ENCODE results near the gene ZFP1.

GRCh38 chr16:75218256-75219076 lies 70.1 kb downstream of the ZFP1 start, which contains the start of gene CTRB1:
- TF ChIP-seq, protein P1, sequence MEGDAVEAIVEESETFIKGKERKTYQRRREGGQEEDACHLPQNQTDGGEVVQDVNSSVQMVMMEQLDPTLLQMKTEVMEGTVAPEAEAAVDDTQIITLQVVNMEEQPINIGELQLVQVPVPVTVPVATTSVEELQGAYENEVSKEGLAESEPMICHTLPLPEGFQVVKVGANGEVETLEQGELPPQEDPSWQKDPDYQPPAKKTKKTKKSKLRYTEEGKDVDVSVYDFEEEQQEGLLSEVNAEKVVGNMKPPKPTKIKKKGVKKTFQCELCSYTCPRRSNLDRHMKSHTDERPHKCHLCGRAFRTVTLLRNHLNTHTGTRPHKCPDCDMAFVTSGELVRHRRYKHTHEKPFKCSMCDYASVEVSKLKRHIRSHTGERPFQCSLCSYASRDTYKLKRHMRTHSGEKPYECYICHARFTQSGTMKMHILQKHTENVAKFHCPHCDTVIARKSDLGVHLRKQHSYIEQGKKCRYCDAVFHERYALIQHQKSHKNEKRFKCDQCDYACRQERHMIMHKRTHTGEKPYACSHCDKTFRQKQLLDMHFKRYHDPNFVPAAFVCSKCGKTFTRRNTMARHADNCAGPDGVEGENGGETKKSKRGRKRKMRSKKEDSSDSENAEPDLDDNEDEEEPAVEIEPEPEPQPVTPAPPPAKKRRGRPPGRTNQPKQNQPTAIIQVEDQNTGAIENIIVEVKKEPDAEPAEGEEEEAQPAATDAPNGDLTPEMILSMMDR (IDR thresholded peaks at IDR 0.05): no peak
- TF ChIP-seq POLR2A (IDR thresholded peaks at IDR 0.05): no peak
